Central memory CD8-positive, alpha-beta T cell (primary cell): ENCODE results near the gene NBEAL2.

Experiments
- ATAC-seq: fragments of 150-1000 bp; cut with Tn5 transposase; replicated peaks from 2 replicates; pipeline ENCODE4 v1.10.0; 2022; ENCODE audit warnings: mild to moderate bottlenecking, moderate FRiP score, moderate number of reproducible peaks; ENCODE audit not compliant: poor library complexity, severe bottlenecking; ENCODE audit errors: extremely low read depth
- DNase-seq, 2 donors: peaks; one replicate each; pipeline ENCODE4 v3.0.0; 2021; ENCODE audit warnings: low spot score in 2 of 2
- H3K27ac Mint-ChIP-seq: one replicate; pipeline ENCODE4 v1.8.0; 2022; ENCODE audit warnings: low read depth, mild to moderate bottlenecking, moderate library complexity, mixed read lengths
- H3K27me3 Mint-ChIP-seq: one replicate; pipeline ENCODE4 v1.8.0; 2022; ENCODE audit warnings: mixed read lengths
- H3K36me3 Mint-ChIP-seq: one replicate; pipeline ENCODE4 v1.8.0; 2022; ENCODE audit warnings: mild to moderate bottlenecking, moderate library complexity, mixed read lengths; ENCODE audit not compliant: insufficient read depth
- H3K4me1 Mint-ChIP-seq: one replicate; pipeline ENCODE4 v1.8.0; 2022; ENCODE audit warnings: mixed read lengths
- H3K4me3 Mint-ChIP-seq: one replicate; pipeline ENCODE4 v1.8.0; 2022; ENCODE audit warnings: mild to moderate bottlenecking, moderate library complexity, mixed read lengths
- H3K9me3 Mint-ChIP-seq: one replicate; pipeline ENCODE4 v1.8.0; 2022; ENCODE audit warnings: mixed read lengths

NBEAL2 gene

GRCh38 chr3:46974421-46975171 is 4.9 kb upstream of the NBEAL2 start:
- DNase-seq (no peak), ATAC-seq (no peak)
- Mint-ChIP-seq H3K9me3 (no peaks in the 10 kb centered on the region), H3K4me3 (peak overlapping the region; percentile 89), H3K27me3 (no peaks in the 10 kb centered on the region), H3K4me1 (peaks cover 70% of the 10 kb centered on the region), H3K36me3 (peaks cover 42% of the 10 kb centered on the region), H3K27ac (peak overlapping the region; percentile 30)

GRCh38 chr3:46976326-46977190 is 2.9 kb upstream of the NBEAL2 start, which contains the start of gene CCDC12:
Gene CCDC12 (minus strand): TSS chr3:46976745. CDS start chr3:46976732, 13 bp downstream.
- peak; percentile 79 for ATAC-seq
- peak; percentile 78 to 92 for DNase-seq
- Mint-ChIP-seq H3K36me3 (peaks cover 30% of the 10 kb centered on the region), H3K4me3 (peak within 1 kb of the TSS; percentile 89), H3K27ac (peak within 1 kb of the TSS; percentile 97), H3K4me1 (peaks cover 61% of the 10 kb centered on the region), H3K27me3 (no peaks in the 10 kb centered on the region), H3K9me3 (no peaks in the 10 kb centered on the region)

DNA sequence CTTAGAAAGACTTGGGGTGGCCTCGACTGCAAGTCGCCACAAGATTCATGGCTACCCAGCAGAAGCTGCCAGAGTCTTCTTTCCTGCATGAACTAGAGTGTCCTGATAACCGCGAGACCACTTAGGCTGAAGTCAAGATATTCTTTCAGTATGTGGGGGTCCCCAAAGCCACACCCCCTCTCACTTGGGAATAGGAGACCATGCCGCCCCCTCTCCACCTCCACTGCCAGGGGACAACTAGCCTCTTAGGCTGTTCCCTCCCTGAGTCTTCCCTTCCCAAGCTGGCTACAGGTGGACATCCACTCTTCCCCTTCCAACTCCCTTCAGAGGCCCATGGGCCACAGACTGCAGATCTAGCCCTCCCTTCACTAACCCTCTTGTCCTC is 1.7 kb upstream of the NBEAL2 start:
- DNase-seq: no peak
- Mint-ChIP-seq H3K4me1 (peaks cover 59% of the 10 kb centered on the region), H3K27me3 (no peaks in the 10 kb centered on the region), H3K27ac (peak overlapping the region; percentile 97), H3K9me3 (no peaks in the 10 kb centered on the region), H3K36me3 (peaks cover 26% of the 10 kb centered on the region), H3K4me3 (peak overlapping the region; percentile 89)
- ATAC-seq: no peak

DNA sequence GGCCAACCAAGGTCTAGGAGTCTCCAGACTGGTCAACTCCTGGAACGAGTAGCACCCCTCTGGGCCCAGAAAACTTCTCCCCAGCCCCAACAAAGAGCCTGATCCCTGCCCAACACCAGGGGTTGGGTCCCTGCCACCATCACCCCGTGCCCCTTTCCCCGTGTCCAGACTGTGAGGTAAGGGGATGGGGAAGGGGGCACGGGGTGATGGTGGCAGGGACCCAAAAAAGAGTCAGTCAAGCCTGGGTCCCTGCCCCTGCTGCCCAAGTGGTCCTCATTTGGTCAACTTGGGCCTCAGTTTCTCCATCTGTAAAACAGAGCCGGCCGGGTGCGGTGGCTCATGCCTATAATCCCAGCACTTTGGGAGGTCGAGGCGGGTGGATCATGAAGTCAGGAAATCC is 1.1 kb upstream of the NBEAL2 start:
- H3K36me3 Mint-ChIP-seq: peaks cover 26% of the 10 kb centered on the region
- no peaks in the 10 kb centered on the region for H3K27me3 Mint-ChIP-seq
- peak overlapping the region; percentile 89 for H3K4me3 Mint-ChIP-seq
- no peaks in the 10 kb centered on the region for H3K9me3 Mint-ChIP-seq
- H3K27ac Mint-ChIP-seq: peak overlapping the region; percentile 97
- H3K4me1 Mint-ChIP-seq: peaks cover 60% of the 10 kb centered on the region
- ATAC-seq (no peak), DNase-seq (no peak)

- H3K36me3 Mint-ChIP-seq: peaks cover 18% of the 10 kb centered on the region
- H3K4me3 Mint-ChIP-seq: peak overlapping the region; percentile 85
- H3K4me1 Mint-ChIP-seq: peaks cover 57% of the 10 kb centered on the region
- ATAC-seq (peak; percentile 5), DNase-seq (no peak)
- H3K27me3 Mint-ChIP-seq: no peaks in the 10 kb centered on the region
- H3K9me3 Mint-ChIP-seq: no peaks in the 10 kb centered on the region
- peak overlapping the region; percentile 82 for H3K27ac Mint-ChIP-seq
Observed at GRCh38 chr3:46979958-46980497, 562 bp downstream of the NBEAL2 start.

DNA sequence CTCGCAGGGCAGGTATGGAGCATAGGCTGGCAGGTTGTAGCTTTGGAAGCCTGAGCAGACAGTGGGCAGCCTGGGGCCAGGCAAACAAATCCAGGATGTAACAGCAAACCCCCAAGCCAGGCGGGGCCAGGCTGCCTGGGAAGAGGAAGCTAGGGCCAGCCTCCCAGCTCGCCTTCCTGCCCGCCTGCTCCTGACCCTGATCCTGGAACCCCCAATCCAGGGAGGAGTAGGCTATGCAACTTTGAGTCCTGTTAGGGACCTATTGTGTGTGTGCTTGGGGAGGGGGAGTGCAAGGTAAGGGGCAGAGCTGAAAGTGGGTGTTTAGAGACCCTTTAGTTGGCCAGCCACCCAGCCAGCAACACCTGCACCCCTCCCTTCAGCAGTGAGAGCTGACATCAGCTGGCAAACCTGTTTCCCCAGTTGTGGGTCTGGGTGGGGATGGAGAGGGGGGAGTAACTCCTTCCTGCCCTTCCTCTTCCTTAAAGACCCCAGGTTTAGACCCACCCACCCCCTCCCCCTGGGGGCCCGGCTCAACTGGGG is 2.5 kb downstream of the NBEAL2 start:
- peaks cover 12% of the 10 kb centered on the region for H3K36me3 Mint-ChIP-seq
- no peaks in the 10 kb centered on the region for H3K9me3 Mint-ChIP-seq
- no peaks in the 10 kb centered on the region for H3K27me3 Mint-ChIP-seq
- peak overlapping the region; percentile 85 for H3K4me3 Mint-ChIP-seq
- peaks cover 76% of the 10 kb centered on the region for H3K4me1 Mint-ChIP-seq
- DNase-seq (no peak), ATAC-seq (no peak)
- H3K27ac Mint-ChIP-seq: peak overlapping the region; percentile 92

- DNase-seq (no peak), ATAC-seq (no peak)
- Mint-ChIP-seq H3K27ac (peak overlapping the region; percentile 92), H3K27me3 (no peaks in the 10 kb centered on the region), H3K9me3 (no peaks in the 10 kb centered on the region), H3K36me3 (peaks cover 13% of the 10 kb centered on the region), H3K4me3 (peak overlapping the region; percentile 85), H3K4me1 (peaks cover 77% of the 10 kb centered on the region)
Observed at GRCh38 chr3:46982546-46982945, 3.1 kb downstream of the NBEAL2 start.

DNA sequence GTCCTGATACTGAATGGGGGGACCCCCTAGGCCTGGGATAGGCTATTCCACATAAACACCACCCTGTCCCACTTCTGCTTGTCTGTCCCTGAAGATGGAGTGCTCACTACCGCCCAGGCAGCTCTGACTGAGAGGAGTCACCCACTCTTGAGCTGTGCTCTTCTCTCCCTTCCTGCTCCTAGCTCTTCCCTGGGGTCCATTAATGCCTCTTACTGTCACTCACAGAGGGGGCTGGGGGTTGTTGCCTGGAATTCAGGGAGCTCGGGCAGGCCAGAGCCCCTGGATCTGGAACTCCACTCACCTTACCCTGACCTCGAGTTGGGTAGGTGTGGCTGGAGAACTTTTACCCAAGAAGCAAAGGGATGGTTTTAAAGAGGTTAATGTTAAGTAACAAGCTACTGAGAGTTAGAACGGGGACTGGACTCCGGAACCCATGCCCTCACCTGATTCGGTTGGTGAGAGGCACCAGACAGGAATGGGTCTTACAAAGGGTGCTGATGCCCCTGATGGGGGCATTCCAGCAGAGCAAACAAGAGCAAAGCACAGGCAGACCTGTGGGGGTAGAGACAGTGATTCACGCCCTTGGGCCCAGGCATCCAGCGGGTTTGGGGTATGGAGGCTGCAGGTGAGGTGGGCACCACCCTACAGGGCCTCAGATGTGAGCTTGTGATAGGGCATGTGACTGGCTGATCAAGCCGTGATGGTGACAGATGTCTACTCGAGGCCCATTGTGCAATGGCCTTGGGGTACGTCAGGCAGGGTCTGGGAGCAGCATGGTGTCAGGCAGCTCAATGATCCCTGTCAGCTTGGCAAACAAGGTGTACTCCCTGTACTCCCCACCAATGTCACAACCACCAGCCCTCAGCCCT is 5.4 kb downstream of the NBEAL2 start:
- Mint-ChIP-seq H3K4me1 (peaks cover 81% of the 10 kb centered on the region), H3K27ac (peak overlapping the region; percentile 17), H3K36me3 (peaks cover 22% of the 10 kb centered on the region), H3K4me3 (peak overlapping the region; percentile 4), H3K9me3 (no peaks in the 10 kb centered on the region), H3K27me3 (no peaks in the 10 kb centered on the region)
- ATAC-seq: no peak
- no peak for DNase-seq

DNA sequence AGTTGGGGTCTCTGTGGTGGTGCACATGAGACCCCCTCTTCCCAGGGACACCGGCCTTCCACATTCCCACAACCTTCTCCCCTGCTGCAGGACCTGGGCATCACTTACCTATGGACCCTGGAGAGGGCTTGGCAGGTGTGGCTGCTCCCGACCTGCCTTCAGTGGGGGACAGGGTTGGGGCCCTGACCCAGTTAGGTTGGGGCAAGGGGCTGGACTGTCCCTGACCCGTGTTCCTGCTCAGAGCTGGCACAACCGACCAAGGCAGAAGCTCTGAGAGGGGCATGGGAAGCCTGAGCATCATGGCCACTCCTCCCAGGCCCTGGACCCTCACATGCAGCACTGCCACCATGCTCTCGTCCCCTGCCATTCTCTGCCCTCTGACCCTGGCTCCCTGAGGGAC is 6.1 kb downstream of the NBEAL2 start:
- Mint-ChIP-seq H3K4me3 (no peak overlapping the region), H3K27ac (peak overlapping the region; percentile 89), H3K4me1 (peaks cover 87% of the 10 kb centered on the region), H3K9me3 (no peaks in the 10 kb centered on the region), H3K36me3 (peaks cover 21% of the 10 kb centered on the region), H3K27me3 (no peaks in the 10 kb centered on the region)
- no peak for ATAC-seq
- DNase-seq: no peak

GRCh38 chr3:46986055-46986730 is 6.7 kb downstream of the NBEAL2 start:
- Mint-ChIP-seq H3K27ac (peak overlapping the region; percentile 89), H3K9me3 (no peaks in the 10 kb centered on the region), H3K27me3 (no peaks in the 10 kb centered on the region), H3K36me3 (peaks cover 24% of the 10 kb centered on the region), H3K4me1 (peaks cover 89% of the 10 kb centered on the region), H3K4me3 (peak overlapping the region; percentile 81)
- no peak for DNase-seq
- ATAC-seq: no peak

DNA sequence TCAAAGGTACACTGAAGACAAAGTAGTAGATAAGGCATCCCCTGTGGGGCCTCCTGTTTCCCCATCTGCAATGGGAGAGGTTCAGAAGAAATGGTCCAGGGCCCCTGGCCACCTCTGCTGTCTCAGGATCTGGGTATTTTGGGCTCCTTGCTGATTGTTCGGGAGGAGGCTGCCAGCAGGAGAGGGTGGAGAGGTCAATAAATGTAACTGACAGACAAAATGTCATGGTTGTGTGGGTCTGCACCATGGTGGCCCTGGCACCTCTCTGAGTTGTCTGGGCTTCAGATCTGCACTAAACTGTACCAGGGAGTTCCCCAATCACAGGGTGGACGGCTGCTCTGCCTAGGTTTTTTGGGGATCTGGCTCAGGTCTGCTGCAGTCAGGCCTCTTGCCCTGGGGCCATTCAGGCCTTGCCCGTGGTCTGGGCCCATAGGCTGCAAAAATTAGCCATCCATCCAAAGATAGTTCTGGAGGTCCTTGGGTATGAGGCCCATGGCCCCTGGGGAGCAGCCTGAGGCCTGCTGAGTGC is 7.4 kb downstream of the NBEAL2 start:
- DNase-seq (no peak), ATAC-seq (no peak)
- H3K4me3 Mint-ChIP-seq: peak overlapping the region; percentile 81
- H3K36me3 Mint-ChIP-seq: peaks cover 26% of the 10 kb centered on the region
- H3K4me1 Mint-ChIP-seq: peaks cover 87% of the 10 kb centered on the region
- no peaks in the 10 kb centered on the region for H3K9me3 Mint-ChIP-seq
- peak overlapping the region; percentile 89 for H3K27ac Mint-ChIP-seq
- H3K27me3 Mint-ChIP-seq: no peaks in the 10 kb centered on the region
